SKM-1 (cell line): ENCODE data around the gene ALPI.

Source experiments
- DNase-seq: peaks from one replicate; lab custom pipeline; 2025; ENCODE audit not compliant: unreplicated experiment; lab: John Stamatoyannopoulos, UW

ALPI gene

DNA sequence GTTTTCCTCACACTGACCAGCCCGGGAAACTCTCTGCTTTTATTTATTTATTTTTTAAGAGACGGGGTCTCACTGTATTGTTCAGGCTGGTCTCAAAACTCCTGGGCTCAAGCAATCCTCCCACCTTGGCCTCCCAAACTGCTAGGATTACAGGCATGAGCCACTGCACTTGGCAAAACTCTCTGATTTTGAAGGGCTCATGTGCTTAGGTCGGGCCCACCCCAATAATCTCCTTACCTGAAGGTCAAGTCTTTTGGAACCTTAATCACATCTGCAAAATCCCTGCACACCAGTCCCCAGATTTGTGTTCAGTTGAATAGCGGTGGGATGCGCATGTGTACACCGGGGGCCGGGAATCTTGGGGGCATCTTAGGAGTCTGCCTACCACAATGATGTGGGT is 39.3 kb downstream of the ALPI start:
- DNase-seq = no peak

DNA sequence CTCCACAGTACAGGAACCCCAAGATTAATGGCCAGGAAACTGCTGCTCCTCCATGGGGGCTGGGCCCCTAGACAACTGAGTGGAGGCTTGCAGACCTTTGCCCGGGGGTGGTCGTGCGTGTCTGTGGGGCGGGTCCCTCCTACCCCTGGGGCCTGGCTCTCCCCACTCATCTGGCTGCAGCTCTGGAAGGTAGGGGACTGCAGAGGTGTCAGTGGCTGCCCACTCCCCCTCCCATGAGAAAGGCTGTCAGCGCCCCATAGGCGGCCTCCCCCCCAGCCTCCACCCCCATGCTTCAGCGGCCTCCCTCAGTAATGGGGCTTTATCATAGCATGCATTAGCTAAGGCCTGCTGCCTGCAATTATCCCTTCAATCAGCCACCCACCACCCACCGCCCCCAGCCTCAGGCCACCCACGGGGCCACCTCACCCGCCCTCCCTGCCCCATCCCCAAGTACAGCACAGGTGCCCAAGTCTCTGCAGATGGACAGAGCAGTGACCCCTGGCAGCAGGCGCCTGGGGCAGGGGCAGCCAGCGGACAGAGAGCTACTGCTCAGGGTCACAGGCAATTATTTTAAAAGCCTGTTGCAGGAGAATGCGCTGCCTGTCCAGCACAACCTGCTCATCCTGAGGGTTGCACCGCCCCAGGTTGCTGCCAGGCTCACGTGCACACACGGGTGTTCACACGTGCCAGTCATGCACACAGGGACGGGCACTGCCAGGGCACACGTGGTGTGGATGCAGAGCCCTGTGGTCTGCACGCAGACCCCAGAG is 40.7 kb downstream of the ALPI start:
- no peak for DNase-seq

DNA sequence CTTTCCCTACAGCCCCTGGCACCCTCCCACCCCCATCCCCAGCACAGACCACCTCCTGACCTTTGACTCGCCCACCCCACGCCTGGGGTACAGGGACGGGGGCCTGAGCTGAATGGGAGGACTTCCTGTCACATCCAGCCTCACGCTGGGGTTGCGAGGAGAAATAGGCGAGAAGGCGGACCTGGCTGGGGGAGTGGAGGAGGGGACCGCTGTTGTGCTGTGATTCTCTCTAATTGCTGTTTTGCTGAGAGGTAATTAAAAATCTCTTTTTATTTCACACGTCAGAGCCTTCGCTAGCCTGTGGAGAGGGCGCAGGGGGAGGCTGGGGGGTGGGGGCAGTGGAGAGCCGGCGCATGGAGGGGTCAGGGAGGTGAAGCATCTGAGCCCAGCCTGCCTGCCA is 41.4 kb downstream of the ALPI start:
- DNase-seq = no peak

DNA sequence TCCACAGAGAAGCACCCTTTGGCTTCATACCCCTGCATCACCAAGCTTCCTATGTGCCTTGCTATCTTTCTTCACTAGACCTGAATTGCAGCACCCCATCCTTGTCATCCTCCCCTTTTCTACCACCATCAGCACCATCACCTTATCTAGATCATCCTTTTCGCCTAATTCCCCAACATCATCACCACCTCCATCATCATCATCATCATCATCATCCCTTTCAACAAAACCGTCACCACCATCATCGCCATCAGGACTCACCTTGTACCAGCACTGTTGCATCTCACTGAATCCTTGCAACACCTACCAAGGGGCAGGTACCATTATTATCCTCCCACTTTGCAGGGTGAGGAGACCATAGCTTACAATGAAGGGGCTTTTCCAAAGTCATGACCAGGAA is 42.5 kb downstream of the ALPI start:
- DNase-seq = no peak

DNA sequence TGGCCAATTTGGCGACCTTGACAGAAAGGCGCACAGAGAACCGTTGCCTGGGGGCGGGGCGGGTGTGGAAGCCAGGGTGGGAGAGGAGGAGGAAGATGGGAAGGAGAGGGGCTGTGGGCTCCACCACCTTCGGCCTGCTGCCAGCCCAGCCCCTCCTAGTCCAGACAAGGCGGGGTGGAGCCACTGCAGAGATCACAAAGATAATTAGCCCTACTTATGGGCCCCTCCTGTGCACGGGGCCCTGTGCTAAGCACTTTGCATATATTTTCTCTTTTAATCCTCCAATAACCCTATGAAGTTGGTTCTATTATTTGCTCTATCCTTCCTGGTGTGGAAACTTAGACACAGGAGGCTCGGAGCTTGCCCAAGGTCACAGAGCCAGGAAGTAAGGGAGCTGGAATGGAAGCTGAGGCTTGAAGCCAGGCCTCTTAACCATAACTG is 45.4 kb downstream of the ALPI start:
- no peak for DNase-seq

DNA sequence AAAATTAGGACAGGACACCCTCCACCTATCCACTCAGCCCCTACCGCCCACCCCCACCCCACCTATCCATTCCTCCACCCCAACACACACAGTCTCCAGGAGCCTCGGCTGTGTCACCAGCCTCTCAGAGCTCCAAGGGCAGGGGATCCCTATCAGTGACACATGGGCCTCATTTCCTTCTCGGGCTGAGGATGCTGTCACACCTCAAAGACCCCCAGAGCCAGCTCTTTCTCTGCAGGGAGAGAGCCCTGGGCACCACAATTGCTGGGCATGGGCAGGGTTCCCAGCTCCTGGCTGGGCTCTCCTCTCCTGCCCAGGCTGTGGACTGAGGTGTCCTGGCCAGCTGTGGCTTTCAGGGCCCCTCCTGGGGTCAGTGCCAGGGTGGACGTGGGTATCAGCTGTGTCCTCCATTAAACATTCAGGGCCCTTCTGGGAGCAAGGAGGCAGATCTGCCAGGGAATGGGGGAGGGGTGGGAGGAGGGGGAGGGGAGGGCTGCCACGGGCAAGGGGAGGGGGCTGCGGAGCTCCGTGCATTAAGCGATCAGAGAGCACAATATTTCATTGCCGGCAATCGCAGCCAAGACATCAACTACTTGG is 45.9 kb downstream of the ALPI start:
- DNase-seq = no peak

DNA sequence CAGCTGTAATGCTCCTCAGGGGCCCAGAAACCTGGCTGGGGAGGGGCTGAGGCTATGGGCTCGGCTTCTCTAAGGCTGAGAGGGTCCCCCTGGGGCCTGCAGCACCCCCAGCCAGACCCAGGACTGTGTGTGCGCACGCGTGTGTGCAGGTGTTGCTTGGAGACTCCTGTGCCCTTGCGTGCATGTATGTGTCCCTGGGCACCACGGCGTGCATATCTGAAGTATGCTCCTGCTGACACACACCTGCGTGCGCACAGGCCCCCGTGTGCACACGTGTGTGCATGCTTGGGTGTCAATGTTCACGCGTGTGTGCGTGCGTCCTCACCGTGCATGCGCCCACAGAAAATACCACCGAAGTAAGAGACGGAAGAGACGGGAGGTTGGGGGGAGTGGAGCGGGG is 46.6 kb downstream of the ALPI start:
- no peak for DNase-seq

DNA sequence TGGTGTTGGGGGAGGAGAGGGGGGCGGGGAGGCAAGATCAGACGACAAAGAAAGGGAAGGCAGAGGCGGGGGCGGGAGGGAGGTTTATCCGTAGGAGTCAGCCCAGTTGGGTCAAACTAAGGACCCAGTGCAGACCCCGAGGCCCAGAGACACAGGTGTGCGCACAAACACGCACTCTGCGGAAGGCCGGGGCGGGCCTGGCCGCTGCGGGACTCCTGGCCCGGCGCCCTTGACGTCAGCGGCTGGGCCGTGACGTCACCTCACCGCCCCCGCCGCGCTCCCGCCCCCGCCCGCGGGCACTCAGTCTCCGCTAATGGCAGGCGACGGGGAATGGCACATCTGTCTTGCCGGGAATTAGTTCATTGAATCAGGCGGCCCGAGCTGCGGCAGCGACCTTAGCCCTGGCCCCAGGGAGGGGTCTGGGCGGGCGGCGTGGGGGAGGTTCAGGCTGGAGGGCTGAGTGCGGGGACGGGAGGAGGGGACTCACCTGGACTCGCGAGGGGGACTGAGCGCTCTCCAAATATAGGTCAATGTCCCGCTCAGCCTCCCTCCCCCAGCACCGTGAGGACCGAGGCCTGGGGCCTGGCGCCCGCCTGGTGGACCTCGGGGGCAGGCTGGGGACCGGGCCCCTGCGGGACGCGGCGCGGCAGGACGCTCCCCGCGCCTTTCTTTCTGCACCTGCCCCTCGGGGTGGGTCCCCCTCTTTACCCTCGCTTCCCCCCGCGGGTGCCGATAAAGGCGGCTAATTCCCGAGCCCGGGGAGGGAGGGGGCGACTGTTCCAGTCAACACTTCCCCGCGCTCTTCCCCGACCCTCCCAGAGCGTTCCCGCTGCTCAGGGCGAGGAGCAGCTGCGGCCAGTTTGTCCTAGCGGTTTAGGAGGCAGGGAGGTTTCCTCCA is 47.2 kb downstream of the ALPI start:
- DNase-seq = no peak

DNA sequence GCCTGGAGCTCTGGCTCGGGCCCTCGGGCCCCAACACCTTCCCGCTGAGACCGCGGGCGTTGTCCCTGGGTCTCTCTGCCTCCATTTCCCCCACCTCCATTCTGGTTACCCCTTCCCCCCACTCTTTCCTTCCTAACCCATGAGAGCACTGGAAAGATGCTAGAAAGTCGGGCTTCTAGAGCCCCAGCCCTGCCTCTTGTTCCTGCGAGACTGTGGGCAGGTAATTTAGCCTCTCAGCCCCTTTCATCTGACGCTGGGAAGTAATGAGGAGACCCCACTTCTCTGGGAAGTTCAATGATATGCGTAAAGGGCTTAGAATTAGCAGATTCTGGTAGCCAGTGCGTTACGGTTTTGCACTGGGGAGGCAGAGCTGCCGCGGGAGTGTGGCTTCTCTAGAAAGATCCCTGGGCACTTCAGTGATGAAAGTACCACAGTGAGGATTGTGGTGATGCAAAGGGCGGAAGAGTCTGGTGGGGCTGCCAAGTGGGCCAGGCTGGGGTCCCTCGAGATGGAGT is 47.9 kb downstream of the ALPI start:
- DNase-seq = no peak

DNA sequence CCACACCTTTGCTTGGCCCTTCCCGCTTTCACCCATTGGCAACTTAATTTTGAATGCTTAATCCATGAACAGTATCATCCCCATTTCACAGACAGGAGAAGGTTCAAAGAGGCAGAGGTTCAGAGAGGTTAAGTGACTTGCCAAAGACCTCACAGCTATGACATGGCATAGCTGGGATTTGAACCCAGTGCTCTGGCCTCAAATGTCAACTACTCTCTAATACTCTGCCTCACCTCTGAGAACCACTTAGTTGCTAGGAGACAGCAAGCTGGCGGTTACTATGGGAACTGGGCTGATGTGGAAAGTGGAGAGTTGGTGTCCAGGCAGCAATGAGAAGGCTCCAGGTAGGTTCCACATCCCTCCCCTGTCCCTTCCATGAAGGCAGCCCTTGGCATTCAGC is 48.5 kb downstream of the ALPI start:
- no peak for DNase-seq

DNA sequence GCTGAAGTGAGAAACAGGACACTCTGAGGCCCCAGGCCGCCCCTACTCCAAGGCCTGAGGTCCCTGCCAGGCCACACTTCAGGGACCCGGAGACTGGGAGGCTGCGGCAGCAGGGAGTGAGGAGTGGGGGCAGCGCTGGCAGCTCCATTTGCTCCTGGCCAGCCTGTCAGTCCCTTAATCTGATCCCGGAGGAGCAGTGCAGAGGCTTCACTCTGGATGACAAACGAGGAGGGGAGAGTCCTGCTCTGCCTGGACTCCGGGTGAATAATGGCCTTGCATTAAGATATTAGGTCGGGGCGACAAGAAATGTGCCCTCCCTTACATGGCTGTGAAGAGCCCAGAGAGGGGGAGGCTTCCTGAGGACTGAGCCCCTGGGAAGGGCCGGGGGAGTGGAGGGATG is 49.9 kb downstream of the ALPI start:
- DNase-seq = no peak

DNA sequence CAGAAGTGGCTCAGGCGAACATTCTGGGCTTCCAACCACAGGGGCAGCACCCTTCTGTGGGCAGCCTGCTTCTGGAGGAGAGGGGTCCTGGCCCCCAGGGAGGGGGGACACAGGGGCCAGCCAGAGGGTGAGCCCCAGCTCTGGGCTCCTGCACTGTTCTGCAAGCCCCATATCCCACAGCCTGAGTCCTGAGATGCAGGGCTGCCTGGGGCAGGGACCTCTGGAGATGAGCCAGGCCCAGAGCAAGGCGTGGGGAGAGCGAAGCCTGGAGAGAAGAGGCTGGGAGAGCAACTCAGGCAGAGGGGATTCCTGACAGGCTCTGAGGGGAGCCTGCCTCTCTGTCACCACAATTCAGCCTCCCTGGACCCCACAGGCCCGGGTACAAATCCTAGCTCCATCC is 50.8 kb downstream of the ALPI start:
- DNase-seq = no peak

DNA sequence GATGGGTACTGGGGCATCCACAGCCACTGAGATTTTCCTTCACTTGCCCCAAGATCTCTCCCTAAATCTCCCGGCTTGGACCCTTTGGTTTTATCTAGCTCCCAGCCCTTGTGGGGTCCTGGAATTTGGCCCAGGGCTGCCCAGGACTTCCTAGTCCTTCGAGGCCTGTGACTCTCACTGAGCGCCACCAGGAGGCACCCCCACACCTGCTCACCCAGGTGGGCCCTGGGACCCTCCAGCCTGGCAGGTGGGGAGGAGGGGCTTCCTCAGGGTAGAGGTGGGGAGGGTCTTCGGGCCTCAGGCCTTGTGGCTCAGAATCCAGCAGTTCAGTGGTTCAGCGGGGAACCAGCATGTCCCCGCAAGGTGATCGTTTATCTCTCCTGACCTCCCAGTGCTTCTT is 52.3 kb downstream of the ALPI start:
- DNase-seq = no peak
